Stimulated activated CD8-positive, alpha-beta memory T cell treated with anti-CD3 and anti-CD28 coated beads, Interleukin-15, amount 100 ng/mL, for 1 hour (primary cell): Measurements from ENCODE around the gene DOK6.

Source experiments
- DNase-seq: peaks from one replicate; pipeline ENCODE4 v3.0.0-alpha.2; 2020; ENCODE audit warnings: low read depth

The DOK6 gene

GRCh38 chr18:69435000-69435399, 34.3 kb downstream of the DOK6 start:
- DNase-seq = no peak

DNA sequence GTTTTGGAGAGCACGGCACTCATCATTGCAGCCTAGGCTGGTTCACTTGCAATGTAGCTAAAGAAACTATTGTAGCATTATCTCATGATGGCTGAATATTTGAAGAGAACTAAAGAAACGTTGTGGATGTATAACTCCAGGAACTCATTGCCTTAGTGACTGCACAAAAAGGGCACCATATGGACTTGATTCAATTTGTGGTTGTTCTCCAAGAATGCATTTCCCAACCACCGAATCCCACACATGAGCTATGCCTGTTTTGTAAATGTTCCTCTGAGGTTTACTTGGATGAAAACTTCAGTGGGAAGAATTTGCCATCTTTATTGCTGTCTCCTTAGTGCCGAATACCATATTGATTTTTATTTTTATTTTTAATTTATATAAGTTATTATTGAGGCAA, 43.5 kb downstream of the DOK6 start:
- DNase-seq = no peak

- DNase-seq = no peak
Observed at GRCh38 chr18:69447886-69448285, 47.2 kb downstream of the DOK6 start.

DNA sequence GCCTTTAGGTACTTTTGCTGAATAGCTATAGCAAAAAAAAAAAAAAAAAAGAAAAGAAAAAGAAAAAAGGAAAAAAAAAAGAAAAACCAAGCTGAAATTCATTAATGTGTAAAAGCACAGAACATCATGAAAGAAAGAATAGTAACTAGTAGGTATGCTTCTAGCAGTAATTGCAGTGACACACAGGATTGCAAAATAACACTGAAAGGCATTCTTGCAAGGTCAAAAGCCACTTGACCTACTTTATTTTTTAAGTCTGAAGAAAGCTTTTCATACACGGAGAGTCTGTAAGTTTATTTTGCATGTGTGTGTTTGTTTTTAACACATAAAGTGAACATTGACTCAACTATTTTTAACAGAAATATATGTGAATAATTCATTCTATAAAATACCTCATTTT, 54.4 kb downstream of the DOK6 start:
- no peak for DNase-seq

GRCh38 chr18:69469444-69469919, 68.8 kb downstream of the DOK6 start:
- DNase-seq = no peak

DNA sequence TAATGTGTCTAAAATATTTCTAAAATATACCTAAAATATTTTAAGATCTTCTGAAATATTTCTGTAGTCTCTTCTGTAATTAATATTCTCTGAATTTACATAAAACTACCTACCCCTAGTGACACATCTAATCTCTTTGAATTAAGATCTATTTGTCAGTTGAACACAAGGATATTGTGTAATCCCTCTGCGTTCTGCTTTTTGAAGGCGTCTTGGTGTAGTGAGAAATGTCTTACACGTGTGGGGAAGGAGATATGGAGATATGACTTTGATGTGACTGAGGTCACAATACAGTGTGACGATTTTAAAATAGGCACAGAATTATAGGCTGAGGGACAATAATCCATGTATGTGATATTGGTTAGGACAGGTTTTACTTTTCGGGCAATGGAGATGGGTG, 79.8 kb downstream of the DOK6 start:
- no peak for DNase-seq

DNA sequence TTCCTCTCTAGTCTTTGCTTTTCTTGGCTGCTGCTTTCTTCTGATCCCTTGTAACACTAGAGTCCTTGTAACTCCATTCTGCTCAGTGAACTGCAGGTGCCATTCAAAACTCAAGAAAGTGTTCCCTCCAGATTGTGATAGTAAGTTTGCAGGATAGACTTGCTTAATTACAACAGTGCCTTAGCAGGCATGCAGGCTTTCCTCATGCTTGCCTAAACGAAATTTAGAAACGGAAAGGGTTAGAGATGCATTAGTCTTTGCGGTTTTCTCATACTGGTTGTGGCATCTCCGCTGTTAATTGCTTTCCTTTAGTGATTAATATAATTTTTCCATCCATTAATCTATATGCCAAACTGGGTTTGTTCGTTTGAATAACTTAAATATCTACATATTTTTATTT, 82.9 kb downstream of the DOK6 start:
- no peak for DNase-seq

GRCh38 chr18:69484699-69485396, 84.2 kb downstream of the DOK6 start:
- no peak for DNase-seq

DNA sequence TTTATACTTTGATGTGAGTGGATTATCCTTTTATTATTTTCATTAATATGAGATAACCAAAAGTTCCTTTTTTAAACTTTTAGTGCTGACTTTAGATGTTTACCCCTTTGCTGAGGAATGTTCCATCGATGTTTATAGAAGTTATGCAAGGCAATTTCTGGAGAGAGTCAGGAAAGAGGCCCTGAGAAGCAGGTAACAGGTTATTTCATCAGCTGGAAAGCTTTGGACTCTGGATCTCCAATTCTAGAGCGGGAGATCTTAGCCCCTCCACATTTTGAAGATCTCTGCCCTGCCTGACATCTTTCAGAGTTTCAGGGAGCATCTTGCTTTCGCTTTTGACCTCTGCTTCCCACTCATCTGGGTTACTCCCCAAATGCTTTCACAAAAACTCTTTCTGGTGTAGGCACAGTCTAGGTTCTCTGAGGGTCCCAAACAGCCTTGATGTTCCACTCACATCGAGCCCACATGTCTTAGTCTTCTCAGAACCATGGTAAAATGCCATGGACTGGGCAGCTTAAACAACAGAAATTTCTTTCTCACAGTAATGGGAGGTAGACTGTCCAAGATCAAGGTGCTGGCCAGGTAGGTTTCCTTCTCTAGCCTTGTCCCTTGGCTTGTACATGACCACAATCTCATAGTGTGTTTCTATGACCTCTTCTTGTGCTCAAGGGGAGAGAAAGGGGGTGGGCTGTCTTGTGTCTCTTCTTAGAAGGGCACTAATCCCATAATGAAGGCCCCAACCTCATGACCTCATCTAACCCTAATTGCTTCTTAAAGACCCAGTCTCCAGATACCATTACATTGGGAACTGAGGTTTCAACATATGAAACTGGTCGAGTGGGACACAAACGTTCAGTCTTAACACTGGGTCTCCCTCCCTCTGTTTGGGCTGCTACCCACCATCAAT, 87.1 kb downstream of the DOK6 start:
- no peak for DNase-seq

DNA sequence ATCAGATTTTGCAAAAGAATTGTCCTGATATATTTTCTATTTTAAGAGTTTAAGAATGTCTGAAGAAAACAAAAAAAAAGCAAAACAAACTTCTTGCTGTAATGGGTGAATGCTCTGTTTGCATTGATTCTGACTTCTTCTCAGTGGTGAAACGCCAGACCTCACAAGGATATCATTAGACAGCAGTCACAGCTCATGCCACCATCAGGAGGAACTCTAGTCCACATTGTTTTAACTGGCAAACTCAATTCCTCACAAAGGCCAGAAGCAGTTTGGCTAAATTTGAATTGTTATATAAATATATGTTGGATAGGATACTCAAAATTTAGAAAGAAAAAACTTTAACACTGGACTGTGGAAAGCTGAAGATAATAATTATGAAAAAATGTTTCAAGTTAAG, 89.4 kb downstream of the DOK6 start:
- no peak for DNase-seq

DNA sequence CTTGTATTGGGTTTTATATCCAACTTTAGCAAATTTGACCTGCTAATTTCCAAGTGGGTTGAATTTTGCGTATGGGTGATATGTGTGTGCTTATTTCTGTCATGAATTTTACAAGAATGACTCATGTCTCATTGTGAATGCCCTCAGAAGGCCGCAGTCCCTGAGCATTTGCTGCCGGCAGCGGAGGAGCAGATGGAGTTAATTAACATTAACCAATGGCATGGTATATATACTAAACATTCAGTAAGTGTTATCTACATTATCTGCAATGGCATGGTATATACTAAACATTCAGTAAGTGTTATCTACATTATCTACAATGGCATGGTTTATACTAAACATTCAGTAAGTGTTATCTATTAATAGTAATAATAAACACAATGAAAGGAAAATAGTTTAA, 90.1 kb downstream of the DOK6 start:
- DNase-seq = no peak

- no peak for DNase-seq
Observed at GRCh38 chr18:69491576-69491975, 90.9 kb downstream of the DOK6 start.

GRCh38 chr18:69492861-69493260, 92.2 kb downstream of the DOK6 start:
- no peak for DNase-seq

DNA sequence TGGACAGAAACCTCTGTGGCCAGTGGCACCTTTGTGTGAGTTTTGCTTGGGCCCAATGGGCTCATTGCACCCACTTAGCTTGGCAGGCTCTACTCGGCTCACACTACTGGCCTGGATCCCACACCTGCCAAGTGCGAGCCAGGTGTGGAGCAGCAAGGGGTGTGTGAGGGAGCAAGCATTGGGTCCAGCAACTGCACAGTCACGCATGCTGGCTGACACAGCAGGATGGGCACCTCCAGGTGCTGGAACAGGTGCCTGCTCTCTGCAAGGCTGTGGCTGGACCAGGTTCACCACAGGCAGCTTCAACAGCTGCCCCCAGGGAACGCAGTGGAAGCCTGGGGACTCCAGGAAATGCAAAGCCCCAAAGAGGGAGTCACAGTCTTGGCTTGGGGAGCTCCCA, 94.2 kb downstream of the DOK6 start:
- no peak for DNase-seq

DNA sequence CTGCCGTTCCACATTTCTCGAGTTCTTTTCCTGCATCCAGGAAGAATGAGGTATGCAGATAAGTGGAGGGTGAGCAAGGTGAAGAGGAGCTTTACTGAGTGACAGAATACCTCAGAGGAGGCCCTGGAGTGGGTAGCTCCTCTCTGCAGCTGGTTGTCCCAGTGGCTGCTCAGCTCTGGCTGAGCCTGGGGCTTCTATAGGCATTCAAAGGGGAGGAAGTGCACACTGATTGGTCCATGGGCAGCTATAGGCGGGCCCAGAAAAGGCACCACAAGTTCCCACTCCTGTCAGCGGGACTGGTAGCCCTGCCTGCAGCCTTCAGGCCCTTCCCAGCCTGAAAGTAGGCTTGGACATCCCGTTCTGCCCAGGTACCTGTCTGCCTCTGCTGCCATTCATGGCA, 94.7 kb downstream of the DOK6 start:
- DNase-seq = no peak

DNA sequence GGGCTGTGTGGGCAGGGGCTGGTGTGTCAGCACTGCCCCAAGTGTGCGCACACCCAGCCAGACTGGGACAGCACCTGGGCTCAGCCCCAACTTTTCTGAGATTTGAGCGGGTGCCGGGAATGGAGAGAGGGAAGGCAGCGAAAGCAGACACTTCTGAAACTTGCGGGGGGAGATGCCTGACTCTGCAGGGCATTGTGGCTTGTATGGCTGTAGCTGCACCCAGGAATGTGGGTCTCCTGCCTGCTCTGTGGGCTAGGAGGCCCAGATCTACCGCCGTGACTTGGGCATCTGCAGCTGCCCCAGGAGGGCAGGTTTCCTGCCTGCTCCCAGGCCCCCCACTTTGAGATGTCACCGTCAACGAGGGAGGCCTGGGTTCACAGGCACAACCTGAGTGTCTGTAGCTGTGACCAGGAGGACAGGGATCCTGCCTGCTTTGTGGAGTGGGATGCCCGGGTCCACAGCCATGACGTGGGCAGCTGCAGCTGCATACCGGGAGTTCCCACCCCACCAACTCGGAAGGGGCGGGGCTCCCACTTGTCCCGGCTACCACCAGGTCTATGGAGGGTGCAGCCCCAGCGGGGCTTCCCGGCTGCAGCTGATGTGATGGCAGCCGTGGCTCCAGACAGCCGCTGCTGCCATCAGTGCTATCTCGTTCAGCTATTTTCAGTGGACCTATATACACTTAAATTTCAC, 95.3 kb downstream of the DOK6 start:
- no peak for DNase-seq

DNA sequence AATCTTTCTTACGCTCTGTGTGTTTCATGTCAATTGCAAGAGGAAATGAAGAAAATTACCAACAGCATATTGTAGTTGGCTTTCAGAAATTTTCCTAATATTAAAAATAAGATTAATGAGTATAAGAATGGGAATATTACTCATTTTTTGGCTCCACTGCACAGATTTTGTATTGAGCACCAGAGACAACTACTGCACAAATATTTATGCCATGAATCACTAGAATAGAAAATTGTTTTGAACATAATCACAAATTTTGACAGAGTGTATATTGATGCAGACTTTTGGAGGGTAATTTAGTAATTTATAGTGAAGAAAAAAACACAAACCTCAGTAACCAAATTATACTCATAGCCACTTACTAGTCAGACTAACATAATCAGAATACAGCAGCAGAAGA, 118.3 kb downstream of the DOK6 start:
- DNase-seq = no peak

DNA sequence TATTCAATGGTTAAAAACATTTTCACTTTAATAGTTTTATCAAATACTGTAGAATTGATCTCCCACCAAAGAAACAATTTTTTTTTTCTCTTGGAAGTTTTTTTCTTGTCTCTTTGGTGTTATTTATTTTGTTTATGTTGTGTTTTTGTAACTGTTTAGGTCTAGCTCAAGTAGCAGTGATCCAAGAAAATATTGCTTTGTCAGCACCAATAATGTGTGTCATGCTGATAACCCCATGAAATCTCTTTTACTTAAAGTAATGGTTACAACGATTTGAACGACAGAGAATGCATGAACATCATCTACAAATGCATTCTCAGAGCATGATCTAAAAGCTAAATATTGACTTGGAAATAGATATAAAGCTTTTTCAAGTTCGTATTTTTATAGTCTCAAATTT, 122.9 kb downstream of the DOK6 start:
- no peak for DNase-seq

GRCh38 chr18:69528435-69528834, 127.7 kb downstream of the DOK6 start:
- DNase-seq = no peak

DNA sequence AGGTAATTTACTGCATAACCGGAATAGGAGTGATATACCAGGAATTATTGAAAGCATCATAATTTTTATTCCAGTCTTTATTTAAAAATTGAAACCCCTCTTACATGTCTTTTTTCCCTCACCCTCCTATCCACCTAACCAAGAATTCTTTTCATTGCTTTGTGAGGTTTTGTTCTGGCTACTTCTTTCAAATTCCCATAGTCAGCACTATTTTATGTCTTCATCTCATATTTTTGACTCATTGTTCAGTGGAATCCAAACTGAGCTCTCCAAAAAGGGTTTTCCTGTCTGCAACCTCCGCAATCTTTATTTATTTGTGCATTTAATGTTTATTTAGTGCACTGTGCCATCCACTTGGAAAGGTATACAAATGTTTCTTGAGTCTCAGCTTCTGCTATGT, 128.5 kb downstream of the DOK6 start:
- no peak for DNase-seq

DNA sequence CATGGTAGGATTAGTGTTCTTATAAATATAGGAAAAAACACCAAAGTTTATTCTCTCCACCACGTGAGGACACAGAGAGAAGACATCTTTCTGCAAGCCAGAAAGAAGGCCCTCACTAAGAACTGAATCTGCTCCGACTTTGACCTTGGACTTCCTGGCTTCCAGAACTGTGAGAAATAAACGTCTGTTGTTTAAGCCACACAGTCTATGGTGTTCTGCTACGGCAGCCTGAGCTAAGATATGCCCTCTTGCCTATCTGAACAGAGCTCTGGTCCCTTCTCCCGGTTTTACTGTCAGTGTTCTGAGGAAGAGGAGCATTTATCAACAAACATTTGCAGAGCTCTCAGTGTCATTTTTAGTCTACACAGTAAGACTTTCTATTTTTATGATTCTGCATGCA, 131.3 kb downstream of the DOK6 start:
- no peak for DNase-seq

GRCh38 chr18:69537183-69537582, 136.5 kb downstream of the DOK6 start:
- no peak for DNase-seq

- DNase-seq = no peak
Observed at GRCh38 chr18:69538849-69539248, 138.2 kb downstream of the DOK6 start.
